ENCODE measurements around the gene SERINC5.
"Not testable (repeated sequence)": the region's sequence is repeated elsewhere in the genome, so short reads cannot be mapped to it uniquely, and the experiment has no call there.

The SERINC5 gene

DNA sequence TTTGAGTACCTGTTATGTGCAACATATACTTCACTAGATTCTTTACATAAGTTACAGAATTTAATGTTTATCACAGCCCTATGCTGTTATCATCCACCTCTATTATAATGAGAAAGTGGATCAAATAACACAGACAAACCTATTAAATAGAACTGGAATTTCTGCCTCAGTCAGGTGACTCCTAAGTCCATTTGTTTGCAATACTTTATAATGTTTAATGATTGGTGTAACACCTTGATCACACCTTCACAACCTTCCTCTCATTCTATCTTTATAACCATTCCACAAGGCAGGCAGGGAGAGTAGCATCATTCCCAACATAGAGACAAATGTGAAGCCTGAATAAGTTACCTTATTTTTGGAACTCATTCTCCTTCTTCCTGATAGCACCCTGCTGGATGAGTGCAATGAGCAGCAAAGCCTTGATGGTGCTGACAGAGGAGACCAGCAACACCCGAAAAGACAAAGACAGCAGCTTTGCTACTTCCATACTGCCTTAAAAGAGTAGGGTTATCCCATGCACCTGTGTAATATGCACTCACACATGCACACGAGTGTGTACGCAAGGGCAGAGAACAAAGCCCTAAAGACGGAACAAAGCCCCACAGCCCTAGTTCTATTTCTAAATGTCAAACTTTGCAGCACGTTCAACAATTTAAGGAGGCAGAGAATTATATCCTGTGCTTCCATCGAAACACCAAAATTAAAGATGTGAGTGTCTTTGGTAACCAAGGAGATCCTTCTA lies 30.5 kb downstream of the SERINC5 start:
- no peak for FAIRE-seq

- FAIRE-seq, result no peak
Observed at GRCh38 chr5:80223561-80223960, 32.3 kb downstream of the SERINC5 start.

GRCh38 chr5:80220245-80220897 lies 35.5 kb downstream of the SERINC5 start:
- no peak for FAIRE-seq

GRCh38 chr5:80219391-80219790 lies 36.5 kb downstream of the SERINC5 start:
- no peak for FAIRE-seq

- FAIRE-seq, result no peak
Observed at GRCh38 chr5:80217667-80218066, 38.2 kb downstream of the SERINC5 start.

GRCh38 chr5:80216753-80217596 lies 38.9 kb downstream of the SERINC5 start:
- FAIRE-seq, result peak; percentile 80

GRCh38 chr5:80216096-80216495 lies 39.8 kb downstream of the SERINC5 start:
- FAIRE-seq, result no peak

DNA sequence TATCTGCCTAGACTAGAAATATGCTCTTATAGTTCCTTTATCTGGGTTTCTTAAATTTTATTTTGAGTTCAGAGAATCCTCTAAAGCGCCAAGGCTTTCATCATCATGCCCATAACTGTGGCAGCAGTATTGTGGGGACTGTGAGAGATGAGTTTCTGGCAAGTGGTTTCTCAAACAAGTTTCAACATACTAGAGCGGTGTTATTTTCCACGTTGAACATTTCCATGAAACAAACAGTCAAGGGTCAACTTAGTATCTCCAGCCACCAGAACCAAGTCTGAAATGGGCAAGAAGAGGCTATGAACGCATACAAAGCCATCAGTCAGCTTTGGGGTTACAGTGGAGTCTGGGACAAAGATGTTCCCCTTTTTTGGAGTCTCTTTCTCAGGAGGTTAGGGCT lies 40.3 kb downstream of the SERINC5 start:
- FAIRE-seq, result no peak

- no peak for FAIRE-seq
Observed at GRCh38 chr5:80213466-80213865, 42.4 kb downstream of the SERINC5 start.

GRCh38 chr5:80212171-80212667 lies 43.6 kb downstream of the SERINC5 start:
- no peak for FAIRE-seq

GRCh38 chr5:80211327-80211726 lies 44.5 kb downstream of the SERINC5 start:
- FAIRE-seq, result no peak

GRCh38 chr5:80210014-80210413 lies 45.8 kb downstream of the SERINC5 start:
- FAIRE-seq, result no peak

DNA sequence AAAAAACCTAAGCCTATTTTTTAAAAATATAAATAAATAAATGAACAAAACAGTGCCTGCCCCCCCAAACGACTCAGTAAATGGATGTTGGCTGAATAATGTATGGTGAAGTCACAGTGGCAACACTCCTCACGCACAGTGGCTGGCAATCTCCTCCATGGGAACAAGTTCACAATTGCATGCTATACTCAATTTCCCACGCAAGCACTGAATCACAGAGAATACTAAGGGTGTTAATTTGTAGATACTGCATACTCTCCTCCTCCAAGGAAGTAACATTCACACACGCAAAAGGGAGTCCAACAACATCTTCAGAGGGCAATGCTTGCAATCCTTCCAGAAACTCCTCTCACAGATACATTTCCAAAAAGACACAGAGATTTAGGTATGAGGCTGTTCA lies 47.5 kb downstream of the SERINC5 start:
- no peak for FAIRE-seq

DNA sequence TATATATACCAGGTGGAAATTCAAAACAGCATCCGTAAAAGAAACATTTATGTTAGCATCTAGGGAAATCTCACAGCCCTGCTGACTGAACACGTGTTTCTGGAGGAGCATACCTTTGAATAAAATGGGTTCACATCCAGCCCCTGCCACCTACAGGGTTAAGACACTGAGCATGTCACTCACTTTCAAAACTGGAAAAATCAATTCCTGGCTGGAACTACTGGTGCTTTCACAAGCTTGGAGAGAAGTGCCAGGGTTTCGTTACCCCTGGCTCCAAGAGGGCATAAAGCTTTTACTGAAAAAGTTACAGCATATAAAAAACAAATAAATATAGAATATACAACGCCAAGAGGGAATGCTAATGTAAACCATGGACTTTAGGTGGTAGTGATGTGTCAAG lies 48.0 kb downstream of the SERINC5 start:
- no peak for FAIRE-seq

GRCh38 chr5:80206282-80206681 lies 49.6 kb downstream of the SERINC5 start:
- no peak for FAIRE-seq

DNA sequence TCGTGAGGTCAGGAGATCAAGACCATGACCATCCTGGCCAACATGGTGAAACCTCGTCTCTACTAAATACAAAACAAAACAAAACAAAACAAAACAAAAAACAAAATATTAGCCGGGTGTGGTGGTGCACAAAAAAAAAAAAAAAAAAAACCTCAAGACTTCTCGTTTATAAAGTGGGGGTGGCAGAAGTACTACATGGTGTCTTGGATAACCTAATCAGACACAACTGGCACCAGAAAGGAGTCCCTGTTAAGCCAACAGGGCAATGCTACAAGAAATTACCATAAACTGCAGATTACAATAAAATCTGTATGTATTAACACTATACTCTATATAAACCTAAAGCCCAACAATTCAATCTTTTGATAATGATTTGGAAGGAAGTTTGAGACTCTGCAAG lies 50.0 kb downstream of the SERINC5 start:
- no peak for FAIRE-seq

DNA sequence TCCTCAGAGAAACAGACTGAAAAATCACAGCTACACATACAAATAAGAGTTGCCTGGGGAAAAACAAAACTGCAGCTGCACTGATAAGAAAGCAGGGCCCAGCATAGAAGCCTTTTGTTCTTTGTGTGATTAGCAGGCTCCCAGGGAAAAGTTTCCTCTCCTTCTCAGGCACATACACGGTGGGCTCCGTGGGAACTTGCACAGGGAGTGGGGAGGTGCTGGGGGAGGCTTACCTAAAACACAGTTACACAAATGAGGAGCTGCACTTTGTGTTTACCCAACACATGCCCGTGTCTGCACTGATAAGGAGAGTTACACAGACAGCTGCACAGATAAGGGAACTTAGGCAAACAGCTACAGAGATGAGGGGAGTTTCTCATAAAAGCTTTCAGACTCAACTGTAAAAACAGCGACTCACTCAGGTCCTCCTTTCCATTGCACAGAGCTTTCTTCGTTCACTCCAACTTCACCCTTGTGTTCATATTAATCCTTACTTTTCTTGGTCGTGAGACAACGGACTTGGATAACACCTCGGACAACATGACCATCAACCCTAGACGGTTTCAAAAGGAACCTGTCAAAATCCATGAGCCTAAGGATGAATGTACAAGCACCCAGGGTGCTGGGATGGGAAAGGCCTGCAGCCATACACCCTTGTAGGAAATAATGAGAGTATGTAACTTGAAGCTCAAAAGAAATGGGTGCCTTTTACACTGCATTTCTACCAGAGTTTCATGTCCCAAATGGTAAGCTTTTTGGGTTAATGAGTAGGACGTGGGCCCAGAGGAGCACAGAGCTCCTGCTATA lies 50.8 kb downstream of the SERINC5 start:
- no peak for FAIRE-seq

DNA sequence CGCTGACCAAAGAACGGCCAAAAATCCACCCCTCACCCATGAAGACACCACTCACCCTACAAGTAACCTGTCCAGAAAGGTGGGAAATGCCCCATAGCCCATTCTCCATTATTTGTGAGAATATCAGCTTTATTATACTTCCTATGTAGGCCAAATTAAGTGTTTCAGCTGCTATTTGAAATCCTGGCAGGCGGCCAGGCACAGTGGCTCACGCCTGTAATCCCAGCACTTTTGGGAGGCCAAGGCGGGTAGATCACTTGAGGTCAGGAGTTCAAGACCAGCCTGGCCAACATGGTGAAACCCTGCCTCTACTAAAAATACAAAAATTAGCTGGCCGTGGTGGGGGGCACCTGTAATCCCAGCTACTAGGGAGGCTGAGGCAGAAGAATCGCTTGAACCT lies 54.1 kb downstream of the SERINC5 start:
- not testable (repeated sequence) for FAIRE-seq

DNA sequence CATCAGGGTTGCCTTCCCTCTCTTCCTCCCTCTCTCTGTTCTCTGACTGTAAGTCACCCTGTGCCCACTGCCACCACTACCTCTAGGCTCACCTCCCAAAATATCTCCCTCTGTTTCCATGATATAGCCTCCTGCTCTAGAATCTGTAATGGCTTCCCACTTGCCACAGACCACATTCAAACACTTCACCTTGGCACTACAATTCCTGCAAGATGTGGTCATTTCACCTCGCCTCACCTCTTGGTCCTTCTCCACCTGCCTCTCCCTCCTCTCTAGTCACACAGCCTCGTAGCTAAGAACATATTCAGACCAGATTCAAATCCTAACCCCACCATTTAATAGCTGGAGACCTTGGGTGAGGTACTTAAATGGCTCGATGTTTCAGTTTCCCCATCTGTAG lies 56.9 kb downstream of the SERINC5 start:
- FAIRE-seq, result no peak

DNA sequence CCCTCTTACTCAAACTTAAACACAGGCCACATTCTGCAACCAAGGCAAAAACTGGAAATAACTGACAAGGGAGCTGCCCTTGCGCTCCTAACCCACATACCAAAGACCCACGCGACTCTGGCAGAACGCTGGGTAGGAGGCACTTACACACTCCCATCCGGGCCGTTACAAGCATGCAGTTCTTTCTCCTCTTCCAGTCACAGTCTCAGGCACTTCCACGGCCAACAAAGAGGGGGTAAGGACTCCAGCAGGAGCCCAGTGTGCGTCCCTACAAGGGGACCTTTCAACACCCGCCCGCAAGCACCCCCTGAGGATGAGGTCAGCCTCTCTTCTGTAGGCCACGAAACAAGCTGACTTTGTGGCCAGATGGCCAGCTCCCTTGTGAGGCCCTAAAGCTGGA lies 57.4 kb downstream of the SERINC5 start:
- no peak for FAIRE-seq

GRCh38 chr5:80195837-80196400 lies 59.9 kb downstream of the SERINC5 start:
- FAIRE-seq, result no peak

- no peak for FAIRE-seq
Observed at GRCh38 chr5:80194468-80194867, 61.4 kb downstream of the SERINC5 start.
